GM21528 (cell line): ENCODE results near the gene SLC35G1.

Source experiments
- ATAC-seq: cut with Tn5 transposase; IDR thresholded peaks from one replicate; pipeline ENCODE4 v1.9.1; 2021; ENCODE audit warnings: mild to moderate bottlenecking, moderate library complexity; ENCODE audit not compliant: unreplicated experiment, low FRiP score

The SLC35G1 gene, protein sequence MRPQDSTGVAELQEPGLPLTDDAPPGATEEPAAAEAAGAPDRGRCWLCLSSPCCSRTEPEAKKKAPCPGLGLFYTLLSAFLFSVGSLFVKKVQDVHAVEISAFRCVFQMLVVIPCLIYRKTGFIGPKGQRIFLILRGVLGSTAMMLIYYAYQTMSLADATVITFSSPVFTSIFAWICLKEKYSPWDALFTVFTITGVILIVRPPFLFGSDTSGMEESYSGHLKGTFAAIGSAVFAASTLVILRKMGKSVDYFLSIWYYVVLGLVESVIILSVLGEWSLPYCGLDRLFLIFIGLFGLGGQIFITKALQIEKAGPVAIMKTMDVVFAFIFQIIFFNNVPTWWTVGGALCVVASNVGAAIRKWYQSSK

GRCh38 chr10:93893646-93894515 is at the start of gene SLC35G1:
SLC35G1 (plus strand) TSS chr10:93893978; CDS start chr10:93894034, 56 bp downstream.
- peak; percentile 95 for ATAC-seq

DNA sequence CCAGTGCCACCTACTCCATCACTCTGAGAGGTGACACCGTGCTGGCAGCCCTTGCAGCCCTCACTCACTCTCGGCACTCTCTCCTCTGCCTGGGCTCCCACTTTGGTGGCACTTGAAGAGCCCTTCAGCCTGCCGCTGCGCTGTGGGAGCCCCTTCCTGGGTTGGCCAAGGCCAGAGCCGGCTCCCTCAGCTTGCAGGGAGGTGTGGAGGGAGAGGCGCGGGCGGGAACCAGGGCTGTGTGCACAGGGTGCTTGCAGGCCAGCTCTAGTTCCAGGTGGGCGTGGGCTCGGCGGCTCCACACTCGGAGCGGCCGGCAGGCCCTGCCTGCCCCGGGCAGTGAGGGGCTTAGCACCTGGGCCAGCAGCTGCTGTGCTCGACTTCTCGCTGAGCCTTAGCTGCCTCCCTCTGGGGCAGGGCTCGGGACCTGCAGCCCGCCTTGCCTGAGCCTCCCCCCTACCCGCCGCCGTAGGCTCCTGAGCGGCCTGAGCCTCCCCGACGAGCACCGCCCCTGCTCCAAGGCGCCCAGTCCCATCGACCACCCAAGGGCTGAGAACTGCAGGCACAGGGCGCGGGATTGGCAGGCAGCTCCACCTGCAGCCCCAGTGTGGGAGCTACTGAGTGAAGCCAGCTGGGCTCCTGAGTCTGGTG is 48.7 kb upstream of the SLC35G1 start:
- no peak for ATAC-seq

- no peak for ATAC-seq
These were observed 44.2 kb upstream of the SLC35G1 start for GRCh38 chr10:93849593-93849992.

DNA sequence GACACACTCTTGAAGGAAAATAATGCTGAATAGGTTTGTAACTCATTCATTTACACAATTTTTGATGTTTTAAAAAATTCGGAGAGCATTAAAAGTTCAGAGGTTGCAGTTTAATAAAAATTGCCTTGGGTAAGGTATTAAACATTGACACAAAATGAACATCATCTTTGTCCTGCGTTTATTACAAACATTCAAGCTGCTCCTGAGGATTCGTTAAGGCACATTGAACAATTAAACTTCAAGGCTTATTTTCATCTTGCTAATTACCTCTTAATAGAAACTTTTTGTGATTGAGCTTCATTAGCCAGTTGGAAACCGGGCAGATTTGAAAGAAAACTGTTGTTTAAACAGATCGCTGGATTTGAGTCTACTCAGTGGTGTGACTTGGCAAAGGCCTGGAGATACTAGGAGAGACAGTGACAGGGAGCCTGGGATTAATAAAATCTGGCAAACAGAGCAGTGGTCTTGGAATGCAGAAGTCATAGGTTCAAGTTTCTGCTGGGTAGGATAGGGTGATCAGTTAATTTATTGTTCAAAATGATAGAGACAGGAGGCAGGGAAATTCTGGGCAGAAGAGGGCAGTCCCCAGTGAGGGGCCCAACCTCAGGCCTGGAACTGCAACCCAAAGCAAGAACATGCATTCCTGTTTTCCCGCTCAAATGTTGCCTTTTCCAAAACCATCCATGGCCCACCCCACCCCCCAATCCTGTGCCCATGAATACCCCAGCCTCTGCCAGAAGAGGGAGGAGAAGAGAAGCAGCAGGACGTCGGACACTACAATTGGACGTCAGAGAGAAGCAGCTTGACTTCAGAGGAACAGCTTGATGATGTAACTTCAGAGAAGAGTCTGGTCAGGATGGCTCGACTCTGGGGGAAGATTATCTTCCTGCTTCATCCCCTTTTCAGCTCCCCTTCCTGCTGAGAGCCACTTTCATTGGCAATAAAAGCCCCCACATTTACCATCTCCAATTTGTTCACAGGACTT is 43.5 kb upstream of the SLC35G1 start:
- no peak for ATAC-seq

DNA sequence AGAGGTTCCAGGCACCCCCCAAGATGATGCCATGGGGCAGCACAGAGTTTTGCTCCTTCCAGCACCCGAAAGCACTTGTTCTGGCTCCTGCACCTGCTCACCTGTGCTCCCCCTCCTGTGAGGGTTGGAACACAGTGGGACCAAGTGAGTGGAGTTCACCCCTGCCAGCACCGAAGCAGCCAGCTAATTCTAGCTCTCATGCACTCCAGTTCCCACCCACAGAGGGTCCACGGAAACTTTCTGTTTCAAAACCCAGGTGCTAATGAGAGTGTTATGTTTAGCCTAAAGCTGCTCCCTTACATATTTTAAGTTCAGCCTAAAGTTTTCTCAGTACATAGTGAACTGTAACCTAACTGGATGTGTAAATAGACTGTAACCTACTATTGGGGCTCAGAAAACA is 42.6 kb upstream of the SLC35G1 start:
- no peak for ATAC-seq

- no peak for ATAC-seq
These were observed 41.2 kb upstream of the SLC35G1 start for GRCh38 chr10:93852476-93853095.

DNA sequence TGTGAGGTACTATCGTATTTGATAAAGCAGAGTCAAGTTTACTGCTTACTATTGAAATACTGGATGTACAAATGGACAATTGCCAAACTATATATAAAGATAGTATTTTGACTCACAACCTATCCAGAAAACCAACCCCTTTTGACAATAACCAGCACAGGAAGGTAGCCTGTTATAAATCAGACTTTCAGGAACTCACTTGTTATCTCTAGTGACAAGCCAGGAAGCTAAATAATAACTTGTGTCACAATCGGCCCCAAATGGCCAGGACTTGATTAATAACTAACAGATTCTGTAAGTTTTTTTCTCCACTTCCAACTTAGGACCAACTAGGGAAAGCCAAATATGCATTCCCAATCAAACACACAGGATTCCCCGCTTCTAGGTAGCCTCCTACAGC is 38.8 kb upstream of the SLC35G1 start:
- no peak for ATAC-seq

DNA sequence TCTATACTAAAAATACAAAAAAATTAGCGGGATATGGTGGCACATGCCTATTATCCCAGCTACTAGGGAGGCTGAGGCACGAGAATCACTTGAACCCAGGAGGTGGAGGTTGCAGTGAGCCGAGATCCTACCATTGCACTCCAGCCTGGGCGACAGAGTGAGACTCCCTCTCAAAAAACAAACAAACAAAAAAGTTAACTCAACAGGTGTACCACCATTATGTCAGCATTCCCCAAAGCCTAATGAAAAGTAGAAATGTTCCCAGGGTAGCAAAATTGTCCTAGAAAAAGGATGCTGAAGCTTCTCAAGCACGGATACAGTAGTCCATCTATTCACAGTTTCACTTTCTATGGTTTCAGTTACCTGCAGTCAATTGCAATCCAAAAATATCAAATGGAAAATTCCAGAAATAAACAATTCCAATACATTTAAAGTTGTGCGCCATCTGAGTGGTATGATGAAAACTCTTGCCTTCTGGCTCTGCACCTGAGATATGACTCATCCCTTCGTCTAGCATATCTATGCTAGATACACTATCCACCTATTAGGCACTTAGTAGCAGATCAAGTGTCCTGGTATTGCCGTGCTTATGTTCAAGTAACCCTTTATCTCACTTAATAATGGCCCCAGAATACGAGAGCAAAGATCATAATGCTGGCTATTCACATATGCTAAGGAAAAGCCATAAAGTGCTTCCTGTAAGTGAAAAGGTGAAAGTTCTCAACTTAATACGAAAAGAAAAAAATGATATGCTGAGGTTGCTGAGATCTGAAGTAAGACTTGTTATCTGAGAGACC is 37.2 kb upstream of the SLC35G1 start:
- ATAC-seq, result no peak

- no peak for ATAC-seq
These were observed 34.6 kb upstream of the SLC35G1 start for GRCh38 chr10:93859049-93859655.

DNA sequence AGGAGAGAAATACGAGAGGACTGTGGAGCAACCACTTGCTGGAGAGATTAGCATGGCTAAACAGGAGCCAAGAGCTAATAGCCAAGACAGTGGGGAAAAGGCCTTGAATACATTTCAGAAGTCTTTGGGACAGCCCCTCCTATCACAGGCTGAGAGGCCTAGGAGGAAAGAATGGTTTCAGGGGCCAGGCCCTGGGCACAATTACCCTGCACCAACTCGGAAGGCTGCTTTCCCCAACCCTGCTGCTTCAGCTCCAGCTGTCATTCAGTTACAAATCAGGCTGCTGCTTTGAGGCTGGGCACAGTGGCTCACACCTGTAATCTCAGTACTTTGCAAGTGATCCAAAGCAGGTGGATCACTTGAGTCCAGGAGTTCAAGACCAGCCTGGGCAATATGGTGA is 32.0 kb upstream of the SLC35G1 start:
- ATAC-seq, result no peak

- ATAC-seq, result no peak
These were observed 27.9 kb upstream of the SLC35G1 start for GRCh38 chr10:93865794-93866425.

DNA sequence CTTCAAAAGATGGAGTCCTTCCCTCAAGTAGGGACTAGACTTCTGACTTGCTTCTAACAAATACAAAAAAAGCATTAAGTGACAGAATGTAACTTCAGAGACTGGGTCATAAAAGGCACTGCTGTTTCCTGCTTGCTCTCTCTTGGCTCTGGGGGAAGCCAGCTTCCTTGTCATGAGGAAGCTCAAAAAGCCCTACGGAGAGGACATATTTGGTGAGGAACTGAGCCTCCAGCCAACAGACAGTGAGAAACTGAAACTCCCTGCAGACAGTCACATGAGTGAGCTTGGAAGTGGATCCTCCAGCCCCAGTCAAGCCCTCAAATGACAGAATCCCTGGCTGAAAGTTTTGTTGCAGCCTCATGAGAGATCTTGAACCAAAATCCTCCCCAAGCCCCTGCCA is 26.3 kb upstream of the SLC35G1 start:
- no peak for ATAC-seq

GRCh38 chr10:93871671-93872204 is 22.0 kb upstream of the SLC35G1 start:
- ATAC-seq, result no peak

DNA sequence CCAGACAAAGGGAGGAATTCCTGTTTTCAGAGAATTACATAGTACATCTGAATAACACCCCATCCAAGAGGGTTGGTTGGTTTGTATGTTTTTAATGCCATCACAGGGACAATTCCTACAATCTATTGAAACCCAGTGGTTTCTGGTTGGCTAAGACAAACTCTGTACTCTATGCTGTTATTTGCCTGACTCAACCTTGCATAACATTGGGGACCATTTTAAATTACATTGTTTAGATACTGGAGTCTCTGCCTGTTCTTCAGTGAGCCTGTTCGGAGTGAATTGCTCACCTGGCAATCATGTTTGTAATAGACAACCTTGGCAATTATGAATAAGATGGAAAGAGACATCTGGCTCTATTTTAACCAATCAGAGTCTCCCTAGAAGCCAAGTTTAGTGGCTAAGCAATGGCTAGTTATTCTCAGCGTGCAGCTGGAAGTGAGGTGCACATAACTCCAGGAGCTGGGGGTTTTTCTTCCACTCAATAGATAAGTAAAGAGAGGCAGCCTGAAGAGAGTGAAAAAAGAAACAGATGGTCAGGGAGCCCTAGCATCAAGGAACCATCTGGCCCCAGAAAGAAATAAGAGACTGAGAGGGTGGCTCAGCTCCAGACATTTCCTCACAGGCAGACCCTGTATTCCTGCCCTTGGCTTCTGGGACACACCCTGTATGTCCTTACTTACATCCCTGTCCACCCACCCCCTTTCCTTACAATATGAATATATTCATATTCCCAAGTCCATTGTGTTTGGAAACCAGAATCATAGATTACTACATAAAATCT is 21.2 kb upstream of the SLC35G1 start:
- no peak for ATAC-seq

DNA sequence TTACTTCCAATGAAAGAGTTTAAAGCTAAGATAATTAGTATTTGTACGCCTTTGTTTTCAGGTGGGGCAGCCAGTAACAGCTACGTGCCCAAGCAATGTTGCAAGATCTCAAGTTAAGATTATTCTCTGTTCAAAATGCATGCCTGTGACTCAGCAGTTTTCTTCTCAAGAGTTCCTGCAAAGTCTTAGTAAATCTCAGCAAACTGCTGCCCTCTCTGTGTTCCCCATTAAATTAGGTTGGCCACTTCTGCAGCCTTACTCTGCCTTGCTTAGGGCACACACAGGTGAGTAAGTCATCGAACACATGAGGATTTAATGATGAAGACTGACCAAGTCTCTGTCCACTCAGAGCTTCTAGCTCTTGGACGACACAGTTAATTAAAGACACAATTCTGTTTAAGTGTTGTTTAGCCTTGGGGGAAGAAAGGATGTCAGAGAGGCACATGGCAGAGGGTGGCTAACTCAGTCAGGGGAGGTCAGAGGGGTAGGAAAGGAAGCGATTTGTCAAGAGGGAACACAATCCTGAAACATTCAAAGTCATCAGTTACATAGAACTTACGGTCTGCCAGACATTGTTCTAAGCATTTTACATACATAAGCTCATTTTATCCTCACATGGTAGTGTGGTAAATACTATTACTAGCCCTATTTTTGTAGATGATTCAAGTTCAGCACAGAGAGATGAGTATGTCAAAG is 20.2 kb upstream of the SLC35G1 start:
- no peak for ATAC-seq

GRCh38 chr10:93874309-93875031 is 19.3 kb upstream of the SLC35G1 start:
- ATAC-seq, result no peak
